SKM-1 treated with dmso at 0.1 percent for 144 hours (cell line): ENCODE data around the gene TOGARAM1.

Experiments used
- DNase-seq: peaks from one replicate; lab custom pipeline; 2025; ENCODE audit not compliant: unreplicated experiment; lab: John Stamatoyannopoulos, UW

Gene TOGARAM1

DNA sequence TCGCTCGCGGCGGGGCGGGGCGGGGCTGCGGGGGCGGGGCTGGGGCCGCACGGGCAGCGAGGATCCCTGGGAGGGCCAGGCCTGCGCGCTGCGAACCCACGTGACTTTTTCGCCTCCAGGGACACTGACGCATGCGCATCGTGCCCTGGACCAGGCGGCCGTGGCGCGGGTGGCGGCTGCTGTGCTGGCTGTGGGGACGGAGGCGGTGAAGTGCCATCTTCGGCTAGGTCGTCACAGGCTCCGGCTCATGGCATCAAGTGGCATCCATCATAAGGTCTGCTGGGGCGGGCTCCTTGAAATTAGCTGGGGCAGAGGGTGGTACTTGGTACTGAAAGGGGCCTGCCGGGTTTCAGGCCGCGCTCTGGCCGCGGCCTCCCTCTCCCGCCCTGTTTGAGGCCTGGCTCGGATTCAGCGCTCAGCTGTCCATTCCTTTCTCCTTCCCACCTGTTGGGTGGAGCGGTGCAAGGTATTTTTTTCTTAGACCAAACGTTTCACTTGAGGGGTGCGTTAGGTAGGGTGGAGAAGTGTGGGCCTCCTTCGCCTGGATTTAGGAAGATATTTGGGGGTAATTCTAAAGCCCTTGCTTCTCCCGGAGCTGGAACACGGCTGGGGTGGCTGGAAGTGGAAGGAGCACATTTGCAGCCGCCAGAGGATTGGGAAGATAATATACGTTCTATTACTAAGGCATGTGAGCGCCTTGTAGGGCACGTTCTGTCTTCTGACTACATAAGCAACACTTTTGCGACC lies 122.2 kb downstream of the TOGARAM1 start, which contains the start of gene PRPF39:
TSS of gene PRPF39 (plus strand) at position 141 of the 747 bp plus-strand sequence. CDS start 11,124 bp downstream, outside the sequence.
- DNase-seq: peak; percentile 63

DNA sequence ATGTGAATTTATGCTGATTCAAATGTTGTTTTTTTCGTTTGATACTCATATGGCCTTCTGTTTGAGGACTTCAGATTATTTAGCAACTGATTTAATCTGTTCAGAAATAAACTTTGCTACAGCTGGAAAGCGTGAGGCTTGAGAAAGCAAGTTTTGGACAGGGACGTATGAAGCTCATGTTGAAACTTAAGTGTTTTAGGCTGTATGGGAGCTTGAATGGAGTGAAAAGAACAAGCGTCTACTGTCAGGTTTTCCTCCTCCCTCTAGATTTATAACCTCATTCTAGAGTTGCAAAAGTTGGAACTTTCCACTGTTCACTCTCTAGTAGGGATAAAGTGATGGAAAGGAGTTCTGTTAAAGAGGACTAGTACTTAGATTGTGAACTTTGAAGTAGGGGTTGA lies 123.0 kb downstream of the TOGARAM1 start:
- DNase-seq: no peak

DNA sequence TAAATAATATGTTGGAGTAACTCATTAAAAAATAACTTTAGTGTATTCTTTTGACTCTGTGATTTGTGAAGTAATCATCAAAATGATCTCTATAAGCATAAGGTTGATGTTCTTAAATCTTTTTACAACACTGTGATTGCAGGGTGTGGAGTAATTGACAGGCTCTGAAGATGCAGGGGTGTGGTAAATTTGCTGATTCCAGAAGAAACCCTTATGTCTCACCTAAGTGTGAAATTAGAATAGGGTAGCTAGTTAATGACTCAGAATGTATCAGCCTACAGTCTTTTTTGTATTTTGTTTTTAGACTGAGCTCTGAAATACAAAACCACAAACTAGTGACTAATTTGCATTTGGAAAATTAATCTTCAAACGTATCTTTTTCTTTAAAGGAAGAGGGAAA lies 127.8 kb downstream of the TOGARAM1 start:
- no peak for DNase-seq

DNA sequence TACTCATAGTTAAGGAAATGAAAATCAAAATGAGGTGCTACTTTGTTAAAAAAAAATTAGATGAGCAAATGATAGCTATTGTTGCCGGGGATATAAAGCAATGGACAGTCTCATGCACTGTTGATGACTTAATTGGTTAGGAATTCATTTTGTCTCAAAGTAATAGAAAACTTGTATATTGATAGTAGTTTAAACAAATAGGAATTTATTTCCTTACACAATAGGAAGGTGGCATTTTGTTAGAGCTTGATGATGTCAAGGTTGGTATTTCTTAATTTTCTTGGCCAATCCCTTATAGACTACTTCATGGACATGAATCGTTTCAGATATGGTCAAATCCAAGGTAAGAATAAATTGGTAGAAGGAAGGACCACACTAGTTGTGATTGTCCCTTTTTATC lies 129.7 kb downstream of the TOGARAM1 start:
- no peak for DNase-seq

DNA sequence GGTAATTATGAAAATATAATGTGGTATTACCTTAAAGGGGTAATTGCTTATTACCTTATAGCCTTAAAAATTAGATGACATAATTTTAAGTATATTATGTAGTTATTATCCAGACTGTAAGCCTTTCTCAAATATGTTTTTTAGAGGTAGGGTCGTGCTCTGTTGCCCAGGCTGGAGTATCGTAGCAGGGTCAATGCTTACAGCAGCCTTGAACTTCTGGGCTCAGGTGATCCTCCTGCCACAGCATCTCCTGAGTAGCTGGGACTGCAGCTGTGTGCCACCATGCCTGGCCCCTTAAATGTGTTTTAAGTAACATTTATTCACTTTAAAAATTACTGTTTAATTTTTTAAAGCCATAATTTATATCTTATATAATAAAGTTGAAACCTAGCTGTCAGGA lies 132.3 kb downstream of the TOGARAM1 start:
- DNase-seq: no peak

DNA sequence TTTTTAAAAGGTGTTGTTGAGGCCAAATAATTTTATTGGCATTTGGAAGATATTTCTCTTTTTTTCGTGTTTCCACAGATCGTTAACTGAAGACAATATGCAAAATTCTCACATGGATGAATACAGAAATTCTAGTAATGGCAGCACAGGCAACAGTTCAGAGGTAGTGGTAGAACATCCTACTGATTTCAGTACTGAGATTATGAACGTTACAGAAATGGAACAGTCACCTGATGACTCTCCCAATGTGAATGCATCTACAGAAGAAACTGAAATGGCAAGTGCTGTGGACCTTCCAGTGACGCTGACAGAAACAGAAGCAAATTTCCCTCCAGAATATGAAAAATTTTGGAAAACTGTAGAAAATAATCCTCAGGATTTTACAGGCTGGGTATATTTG lies 133.2 kb downstream of the TOGARAM1 start:
- DNase-seq: no peak

DNA sequence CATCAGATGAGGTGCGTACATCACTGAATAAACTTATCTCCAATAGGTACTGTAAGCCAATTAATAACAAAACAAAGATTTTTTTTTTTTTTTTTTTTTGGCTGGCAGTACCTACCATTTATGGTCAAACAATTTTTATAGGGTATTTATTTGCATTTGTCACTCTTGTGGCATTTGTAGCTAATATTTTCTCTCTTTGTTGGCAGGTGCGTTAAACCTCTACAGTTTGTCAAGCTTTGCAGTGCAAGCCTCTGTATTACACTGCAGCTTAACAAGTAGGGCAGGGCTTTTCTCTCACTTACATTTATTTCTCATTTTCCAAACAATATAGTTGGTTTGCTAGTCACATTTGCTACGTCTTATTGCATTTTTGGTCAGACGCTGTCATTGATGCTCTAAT lies 134.2 kb downstream of the TOGARAM1 start:
- DNase-seq: no peak

DNA sequence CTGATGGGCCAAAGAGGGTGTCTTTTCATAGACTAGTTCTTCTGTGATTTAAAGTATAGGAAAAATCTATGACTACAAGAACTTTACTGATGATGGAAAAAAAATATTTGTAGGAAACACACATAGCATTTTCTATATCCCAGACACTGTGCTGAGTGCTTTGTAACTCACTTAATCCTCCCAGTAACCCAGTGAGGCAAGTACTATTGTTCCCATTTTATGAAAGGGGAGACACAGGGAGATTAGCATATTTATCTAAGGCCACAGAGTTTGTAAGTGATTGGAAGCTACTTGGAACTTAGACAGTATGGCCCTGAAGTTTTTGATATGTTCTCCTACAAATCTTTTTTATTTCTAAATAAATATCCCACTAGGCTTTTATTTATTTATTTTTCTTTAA lies 141.8 kb downstream of the TOGARAM1 start:
- DNase-seq: no peak

DNA sequence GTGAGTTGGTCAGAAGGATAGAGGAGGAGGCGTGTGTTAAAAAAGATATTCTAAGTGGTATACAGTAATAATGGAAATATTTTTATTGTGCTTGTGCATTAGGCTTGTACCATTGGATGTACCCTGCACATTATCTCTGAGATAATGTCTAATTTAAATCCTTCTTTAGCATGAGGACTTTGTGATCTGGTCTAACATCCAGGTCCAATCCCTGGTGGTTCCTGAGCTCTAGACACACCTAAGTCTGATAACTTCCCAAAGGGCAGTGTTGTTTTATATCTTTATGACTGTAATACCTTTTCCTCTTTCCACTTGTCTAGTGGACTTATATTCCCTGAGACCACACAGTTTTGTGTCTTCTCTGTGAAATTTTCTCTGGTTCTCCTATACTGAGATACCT lies 142.6 kb downstream of the TOGARAM1 start:
- no peak for DNase-seq

DNA sequence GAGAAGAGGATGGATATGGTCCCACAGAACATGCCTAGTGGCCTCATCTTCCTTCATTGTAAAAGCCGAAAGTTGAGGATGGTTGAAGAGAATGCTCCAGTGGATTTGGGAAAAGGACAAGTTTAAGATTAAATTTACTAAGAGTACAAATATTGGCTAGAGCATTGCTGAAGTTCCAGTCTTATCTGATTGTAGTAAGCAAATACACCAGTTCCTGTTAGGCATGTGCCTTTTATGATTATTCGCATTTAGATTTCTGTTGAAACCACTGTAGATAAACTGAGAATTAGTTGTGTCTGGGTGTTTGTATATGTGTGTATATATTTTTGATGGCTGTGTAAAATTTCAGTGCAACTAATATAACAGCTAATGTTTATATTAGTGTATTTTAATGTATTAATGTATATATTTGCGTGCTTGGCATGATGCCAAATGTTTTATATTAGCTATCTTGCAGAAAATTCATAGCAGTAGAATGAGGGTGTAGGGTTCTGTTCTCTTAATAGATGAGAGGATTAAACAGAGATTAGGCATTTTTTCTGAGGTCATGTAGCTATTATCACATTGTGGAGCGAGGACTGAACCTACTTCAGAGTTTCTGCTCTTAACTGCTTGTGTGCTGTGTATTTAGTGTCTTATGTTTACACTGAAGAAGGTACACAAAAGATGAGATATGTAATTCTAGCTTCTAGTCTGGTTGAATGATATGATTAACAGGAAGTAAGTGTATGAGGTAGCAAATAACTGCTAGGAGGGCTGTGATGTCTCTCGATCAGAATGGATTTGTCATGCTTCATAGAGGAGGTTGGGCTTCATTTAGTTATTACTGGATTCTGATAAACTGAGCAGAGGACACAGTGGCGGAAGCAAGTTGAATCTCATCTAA lies 151.1 kb downstream of the TOGARAM1 start:
- no peak for DNase-seq

DNA sequence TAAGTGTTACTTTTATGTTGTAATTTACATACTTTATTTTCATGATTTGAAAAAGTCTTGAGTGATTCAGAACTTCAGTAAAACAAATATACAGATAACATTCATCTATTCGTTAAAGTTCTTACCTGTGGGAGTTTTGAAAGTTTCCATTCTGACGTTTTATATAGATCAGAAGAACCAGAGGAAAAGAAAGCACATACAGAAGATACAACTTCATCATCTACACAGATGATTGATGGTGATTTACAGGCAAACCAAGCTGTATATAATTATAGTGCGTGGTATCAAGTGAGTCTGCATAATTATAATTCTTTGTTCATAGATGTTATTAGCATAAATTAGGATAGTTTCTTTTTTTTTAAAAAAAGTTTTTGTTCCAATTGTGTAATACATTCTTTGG lies 152.3 kb downstream of the TOGARAM1 start:
- no peak for DNase-seq

DNA sequence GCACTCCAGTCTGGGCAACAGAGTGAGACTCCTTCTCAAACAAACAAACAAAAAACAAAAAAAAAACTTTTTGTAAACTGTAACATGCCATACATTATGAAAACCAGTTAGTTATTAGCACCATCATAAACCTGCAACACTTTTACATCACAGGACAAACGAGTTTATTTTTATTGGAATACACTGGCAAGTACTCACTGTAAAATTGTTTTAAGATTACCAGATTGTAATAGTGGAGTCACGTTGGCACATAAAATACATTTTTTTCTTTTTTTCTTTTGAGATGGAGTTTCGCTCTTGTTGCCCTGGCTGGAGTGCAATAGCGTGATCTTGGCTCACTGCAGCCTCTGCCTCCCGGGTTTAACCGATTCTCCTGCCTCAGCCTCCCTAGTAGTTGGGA lies 156.6 kb downstream of the TOGARAM1 start:
- DNase-seq: no peak

DNA sequence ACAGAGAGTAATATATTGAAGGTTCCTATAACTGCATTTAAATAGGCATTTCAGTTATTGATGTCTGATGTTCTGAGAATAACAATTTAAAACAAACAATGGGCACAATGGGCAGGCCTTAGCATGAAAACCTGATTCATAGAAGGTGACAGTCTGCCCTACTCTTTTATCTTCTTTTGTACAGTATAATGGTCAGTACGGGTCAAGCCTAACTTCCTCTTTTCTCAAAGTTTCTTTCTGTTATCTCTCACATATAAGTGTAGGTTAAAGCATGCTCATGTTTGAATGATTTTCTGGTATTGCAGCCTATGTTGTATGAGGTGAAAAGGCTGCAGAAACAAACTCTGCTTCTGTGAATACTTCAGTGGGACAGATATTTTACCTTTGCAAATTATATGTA lies 158.1 kb downstream of the TOGARAM1 start:
- DNase-seq: no peak

DNA sequence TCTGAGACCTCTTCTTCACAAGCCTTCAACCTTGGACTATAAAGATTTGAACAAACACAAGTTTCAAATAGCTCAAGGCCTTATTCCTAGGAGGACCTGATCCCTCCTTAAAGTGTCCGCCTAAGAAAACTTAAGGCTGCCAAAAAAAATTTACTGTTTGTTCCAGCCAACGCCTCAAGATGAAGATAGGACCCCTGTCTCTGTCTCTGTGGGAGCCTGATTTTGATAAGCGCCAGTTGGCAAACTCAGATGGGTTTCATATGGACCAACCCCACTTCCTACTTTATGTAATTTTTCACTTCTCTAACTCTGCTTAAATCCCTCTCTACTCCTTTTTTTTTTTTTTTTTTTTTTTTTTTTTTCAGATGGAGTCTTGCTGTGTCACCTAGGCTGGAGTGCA lies 161.3 kb downstream of the TOGARAM1 start:
- no peak for DNase-seq
